ENCODE measurements around the gene RFPL2.
"Not testable (repeated sequence)": the region's sequence is repeated elsewhere in the genome, so short reads cannot be mapped to it uniquely, and the experiment has no call there.

RFPL2 gene

DNA sequence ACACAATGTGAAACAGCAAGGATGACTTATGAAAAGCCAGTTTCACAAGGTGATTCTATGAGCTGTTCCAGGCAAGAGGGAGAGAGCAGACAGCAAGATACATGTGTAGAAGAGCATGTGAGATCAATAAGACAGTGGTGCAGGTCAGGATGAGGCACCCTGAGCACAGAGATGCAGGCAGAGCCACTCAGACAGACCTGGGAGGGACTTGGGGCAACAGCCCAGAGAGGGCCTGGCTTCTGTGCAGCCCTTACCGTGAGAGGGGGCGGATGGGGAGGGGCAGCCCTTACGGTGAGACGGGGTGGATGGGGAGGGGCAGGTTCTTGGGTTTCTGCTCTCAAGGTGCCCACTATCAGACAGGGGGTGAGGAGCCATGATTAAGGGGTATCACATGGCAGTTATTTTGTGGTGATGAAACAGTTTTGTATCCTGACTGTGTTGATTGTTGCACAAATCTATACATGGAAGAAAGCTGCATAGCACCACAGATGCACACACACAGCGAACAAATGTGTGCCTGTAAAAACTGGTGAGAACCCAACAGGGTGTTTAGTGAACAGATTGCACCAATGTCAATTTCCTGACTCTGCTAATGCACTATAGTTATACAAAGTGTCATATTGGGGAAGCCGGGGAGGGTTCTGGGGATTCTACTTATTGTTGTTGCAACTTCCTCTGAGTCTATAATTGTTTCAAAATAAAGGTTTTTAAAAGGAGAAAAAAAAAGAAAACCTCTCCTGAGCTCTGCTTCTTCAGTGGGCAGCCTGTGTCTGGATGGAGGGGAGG lies 40.6 kb downstream of the RFPL2 start:
- DNase-seq (ENCODE audit: low read depth), result no peak

DNA sequence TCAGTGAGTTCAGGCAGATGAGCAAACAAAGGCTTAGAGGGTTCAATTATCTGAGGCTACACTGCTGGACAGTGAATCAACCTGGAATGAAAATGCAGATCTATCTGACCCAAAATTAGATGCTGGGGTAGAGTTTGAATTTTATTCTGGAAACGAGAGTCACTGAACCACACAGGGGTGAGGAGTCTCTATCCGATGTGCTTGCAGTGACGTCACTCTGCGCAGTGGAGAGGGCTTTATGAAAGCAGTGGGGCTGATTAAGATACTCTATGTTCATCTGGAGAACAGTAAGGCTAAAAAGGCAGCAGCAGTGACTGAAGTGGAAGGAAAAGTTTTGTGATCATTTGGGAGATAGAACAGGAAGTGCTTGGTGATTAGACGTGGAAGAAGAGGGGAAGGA lies 44.5 kb downstream of the RFPL2 start:
- not testable (repeated sequence) for DNase-seq (ENCODE audit: low read depth)

DNA sequence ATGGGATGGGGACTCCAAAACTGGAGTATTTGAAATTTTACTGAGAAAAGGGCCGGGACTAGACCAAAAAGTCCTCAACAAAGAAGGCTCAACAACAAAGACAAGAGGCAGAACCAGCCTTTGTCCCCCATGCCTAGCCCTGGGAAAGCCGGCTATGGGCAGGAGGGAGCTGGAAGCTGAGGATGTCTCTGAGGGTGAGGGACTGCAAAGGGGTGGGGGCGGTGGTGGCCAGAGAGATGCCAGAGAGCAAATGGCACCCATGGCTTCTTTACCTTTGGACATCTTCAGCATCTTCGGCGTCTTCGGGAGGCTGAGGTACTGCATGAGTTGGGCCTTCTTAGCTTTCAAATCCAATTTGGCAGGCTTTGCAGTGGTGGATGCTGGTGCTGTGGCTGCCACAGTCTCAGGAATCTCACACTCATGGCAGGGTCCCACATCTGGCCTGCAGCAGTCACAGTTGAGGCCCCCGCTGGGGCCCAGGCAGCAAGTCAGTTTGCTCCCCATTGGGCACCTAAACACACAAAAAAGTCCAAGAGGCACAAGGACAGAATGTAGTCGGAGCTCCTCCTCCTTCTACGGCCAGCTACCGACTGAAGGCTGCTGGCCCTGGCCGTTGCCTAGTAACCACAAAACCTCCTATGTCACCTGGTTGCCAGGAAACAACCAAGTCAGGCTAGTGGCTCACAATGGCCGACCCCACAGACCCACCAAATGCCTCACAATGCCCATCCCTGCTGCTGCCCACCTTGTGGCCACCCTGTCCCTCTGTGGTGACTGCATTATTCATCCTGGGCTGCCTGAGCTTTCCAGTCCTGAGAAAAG lies 46.0 kb downstream of the RFPL2 start, which contains the start of gene C22orf42:
TSS of gene C22orf42 (minus strand) at position 592 of the 822 bp plus-strand sequence. CDS start at position 504, 88 bp downstream.
- no peak for DNase-seq (ENCODE audit: low read depth)

DNA sequence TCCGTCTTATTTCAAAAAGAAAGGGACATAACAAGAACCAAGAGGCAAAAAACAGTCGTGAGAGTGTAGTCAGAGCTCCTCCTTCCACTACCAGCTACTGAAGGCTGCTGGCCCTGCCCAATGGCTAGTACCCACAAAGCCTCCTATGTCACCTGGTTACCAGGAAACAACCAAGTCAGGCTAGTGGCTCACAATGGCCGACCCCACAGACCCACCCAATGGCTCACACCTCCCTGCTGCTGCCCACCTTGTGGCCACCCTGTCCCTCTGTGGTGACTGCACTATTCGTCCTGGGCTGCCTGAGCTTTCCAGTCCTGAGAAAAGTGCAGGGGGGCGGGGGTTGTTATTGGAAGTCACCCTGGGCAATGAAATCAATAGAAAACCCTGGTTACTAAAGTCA lies 47.2 kb downstream of the RFPL2 start:
- DNase-seq (ENCODE audit: low read depth), result not testable (repeated sequence)

DNA sequence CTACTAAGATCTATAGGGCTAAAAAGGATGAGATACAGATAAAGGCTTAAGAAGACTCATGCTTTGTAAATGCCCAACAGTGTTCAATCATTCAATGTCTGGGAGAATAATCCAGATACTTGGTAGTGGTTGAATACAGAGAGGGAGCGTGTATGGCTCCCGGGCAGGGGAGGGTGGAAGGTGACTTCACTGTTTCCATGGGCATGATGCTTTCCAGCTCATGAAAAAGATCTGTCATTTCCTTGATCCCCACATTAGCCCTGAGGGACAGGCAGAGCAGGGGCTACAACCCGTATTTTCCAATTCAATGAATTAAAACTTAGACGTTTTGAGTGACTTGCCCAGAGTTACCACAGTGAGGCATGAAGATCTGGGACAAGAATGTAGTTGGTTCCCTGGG lies 50.1 kb downstream of the RFPL2 start:
- not testable (repeated sequence) for DNase-seq (ENCODE audit: low read depth)

DNA sequence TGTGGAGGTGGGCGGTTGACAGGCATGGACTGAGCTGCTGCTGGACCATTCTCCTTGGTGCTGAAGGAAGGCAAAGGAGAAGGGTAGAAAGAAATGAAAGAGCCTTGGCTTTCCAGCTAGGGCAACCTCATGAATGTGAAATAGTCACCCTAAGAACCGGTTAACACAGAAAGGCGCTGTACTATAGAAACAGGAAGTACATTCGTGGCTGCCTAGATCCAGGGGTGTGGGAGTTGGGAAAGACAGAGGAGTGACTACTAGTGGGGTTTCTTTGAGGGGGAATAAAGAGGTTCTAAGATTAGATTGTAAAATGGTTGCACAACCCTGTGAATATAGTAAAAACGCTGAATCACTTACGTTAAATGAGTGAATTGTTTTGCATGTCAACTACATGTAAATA lies 53.2 kb downstream of the RFPL2 start:
- not testable (repeated sequence) for DNase-seq (ENCODE audit: low read depth)

DNA sequence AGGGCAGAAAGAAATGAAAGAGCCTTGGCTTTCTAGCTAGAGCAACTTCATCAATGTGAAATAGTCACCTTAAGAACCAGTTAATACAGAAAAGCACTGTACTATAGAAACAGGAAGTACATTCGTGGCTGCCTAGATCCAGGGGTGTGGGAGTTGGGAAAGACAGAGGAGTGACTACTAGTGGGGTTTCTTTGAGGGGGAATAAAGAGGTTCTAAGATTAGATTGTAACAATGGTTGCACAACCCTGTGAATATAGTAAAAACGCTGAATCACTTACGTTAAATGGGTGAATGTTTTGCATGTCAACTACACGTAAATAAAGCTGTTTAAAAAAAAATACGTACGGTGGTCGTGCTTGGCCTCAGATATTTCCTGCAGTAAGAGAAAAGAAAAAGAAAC lies 54.2 kb downstream of the RFPL2 start:
- not testable (repeated sequence) for DNase-seq (ENCODE audit: low read depth)

DNA sequence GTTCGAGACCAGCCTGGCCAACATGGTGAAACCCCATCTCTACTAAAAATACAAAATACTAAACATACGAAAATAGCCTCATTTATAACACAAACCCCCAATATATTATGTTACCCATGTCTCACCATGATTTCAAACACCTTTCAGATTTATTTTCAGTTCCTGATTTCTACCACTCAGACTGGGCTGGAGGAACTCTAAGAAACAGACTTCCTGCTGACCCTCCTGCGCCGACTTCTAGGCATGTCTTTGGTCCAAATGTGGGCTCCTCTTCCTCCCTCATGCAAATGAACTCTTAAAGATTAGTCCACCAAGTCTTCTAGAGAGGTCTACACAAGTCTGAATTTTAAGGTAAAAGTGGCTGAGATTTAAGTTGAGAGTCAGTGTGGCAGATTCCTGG lies 56.5 kb downstream of the RFPL2 start:
- not testable (repeated sequence) for DNase-seq (ENCODE audit: low read depth)

DNA sequence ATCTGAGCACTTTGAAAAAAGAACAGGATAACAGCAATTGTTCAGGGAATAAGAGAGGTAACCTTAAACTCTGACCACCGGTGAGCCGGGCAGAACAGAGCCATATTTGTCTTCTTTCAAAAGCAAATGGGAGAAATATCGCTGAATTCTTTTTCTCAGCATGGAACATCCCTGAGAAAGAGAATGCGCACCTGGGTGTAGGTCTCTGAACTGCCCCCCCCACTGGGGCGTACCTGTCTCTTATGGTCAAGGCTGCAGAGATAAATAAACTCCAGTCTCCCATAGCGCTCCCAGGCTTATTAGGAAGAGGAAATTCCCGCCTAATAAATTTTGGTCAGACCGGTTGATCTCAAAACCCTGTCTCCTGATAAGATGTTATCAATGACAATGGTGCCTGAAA lies 57.7 kb downstream of the RFPL2 start:
- DNase-seq (ENCODE audit: low read depth), result not testable (repeated sequence)

DNA sequence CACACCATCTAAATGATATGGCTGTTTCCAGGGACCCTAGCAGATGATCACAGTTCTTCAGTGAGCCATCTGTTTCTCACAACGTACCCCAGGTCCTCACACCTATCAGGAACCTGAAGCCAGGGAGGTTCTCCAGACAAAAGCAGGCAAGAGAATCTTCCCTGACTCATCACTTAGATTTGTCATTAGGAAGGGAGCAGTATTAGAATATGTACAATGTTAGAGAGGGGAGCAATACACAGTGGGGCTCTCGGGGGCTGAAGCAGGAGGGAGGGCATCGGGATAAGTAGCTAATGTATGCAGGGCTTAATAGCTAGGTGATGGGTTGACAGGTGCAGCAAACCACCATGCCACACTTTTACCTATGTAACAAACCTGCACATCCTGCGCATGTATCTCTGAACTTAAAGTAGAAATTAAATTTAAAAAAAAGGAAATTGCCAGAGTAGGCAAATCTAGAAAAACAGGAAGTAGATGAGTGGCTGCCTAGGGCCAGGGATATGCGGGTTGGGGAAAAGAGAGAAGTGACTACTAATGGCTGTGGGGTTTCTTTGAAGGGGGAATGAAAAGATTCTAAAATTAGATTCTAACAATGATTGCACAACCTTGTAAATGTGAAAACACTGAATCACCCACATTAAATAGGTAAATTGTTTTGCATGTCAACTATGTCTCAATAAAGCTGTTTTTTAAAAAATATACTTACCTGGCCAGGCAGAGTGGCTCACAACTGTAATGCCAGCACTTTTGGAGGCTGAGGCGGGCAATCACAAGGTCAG lies 60.2 kb downstream of the RFPL2 start:
- DNase-seq (ENCODE audit: low read depth), result no peak

DNA sequence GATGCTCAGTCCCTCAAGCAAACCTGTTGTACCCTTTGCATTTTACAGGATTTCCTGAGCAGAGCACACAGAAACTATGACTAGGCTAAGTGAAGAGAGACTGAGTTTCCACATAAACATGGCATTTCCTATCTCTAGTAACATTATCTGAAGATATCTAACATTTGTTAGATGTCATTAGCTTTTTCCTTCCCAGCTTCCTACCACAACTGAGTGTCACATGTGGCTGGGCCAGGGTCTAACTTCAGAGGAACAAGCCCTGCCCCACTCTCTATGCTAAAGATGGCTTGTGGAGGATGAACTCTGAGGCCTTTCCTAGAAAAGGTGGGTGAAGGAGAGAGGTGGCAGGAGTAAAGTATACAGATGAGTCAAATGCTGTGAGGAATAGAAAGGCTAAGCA lies 62.3 kb downstream of the RFPL2 start:
- no peak for DNase-seq (ENCODE audit: low read depth)

DNA sequence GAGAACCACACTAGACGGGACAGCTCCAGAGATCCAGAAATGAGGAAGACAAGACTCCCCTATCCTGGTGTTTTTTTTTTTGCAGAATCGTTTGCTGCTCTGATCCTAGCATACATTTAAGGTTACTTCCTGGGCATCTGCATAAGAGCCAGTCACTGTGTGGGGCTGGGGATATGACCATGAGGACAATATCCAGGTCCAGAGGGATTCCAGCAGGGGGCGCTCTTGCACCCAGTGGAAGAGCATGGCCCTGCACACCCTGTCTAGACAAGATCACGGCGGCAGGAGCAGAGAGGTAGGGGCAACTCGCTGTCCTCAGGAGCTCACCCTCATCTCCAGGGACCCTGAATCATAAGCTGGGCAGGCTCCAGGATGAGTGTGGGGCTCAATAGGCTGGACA lies 64.2 kb downstream of the RFPL2 start:
- not testable (repeated sequence) for DNase-seq (ENCODE audit: low read depth)
